Measurements from ENCODE around the gene ASB7.

The ASB7 gene

GRCh38 chr15:100689131-100689899 is 86.9 kb downstream of the ASB7 start:
- H3K27me3 ChIP-seq (ENCODE audit: control insufficient read depth, insufficient read depth, low read length): no peaks in the 10 kb centered on the region
- H3K4me3 ChIP-seq (ENCODE audit: low read length): no peak overlapping the region
- no peaks in the 10 kb centered on the region for H3K9me3 ChIP-seq (ENCODE audit: control insufficient read depth, low read depth, low read length)
- H3K36me3 ChIP-seq (ENCODE audit: control insufficient read depth, low read depth, low read length): no peaks in the 10 kb centered on the region
- no peak overlapping the region for H3K27ac ChIP-seq (ENCODE audit: low read length)
- no peak overlapping the region for H3K9ac ChIP-seq (ENCODE audit: low read length)
- H3K4me1 ChIP-seq (ENCODE audit: control insufficient read depth, low read depth, low read length): no peaks in the 10 kb centered on the region

DNA sequence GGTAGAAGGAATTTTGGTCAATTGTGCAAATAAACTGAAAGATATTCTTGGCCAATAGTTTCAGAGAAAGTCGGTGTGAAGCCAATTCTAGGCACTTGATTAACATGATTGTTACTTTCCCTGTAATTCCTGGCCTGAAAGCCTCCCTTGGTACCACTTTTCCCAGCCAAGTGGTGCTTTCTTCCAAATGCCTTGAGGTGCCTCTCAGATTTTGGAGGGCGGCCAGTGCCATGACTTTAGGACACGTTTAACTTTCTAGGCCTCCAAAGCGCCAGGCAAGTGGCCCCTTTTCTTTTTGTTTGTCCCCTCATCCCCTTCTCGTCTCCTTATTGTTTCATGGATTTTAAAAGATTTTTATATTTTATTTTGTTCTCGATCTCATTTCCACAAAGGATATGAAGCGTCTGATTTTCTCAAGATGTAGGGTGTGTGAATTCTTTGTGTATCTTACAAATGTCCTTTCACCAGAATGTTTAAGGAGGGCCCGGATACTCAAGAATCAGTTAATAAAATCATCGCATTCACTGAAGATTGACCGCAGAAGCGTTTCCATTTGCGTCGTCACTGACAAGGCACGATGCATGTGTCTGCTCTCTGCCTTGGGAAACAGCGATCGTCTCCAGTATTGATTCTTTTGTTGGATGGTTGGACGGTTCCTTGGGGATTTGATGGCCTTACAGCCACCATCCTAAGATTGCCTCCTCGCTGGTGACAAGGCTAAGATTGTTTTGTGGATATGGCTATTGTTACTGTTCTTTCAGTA is 87.8 kb downstream of the ASB7 start:
- Histone ChIP-seq H3K4me1 (ENCODE audit: control insufficient read depth, low read depth, low read length) (no peaks in the 10 kb centered on the region), H3K36me3 (ENCODE audit: control insufficient read depth, low read depth, low read length) (no peaks in the 10 kb centered on the region), H3K9me3 (ENCODE audit: control insufficient read depth, low read depth, low read length) (no peaks in the 10 kb centered on the region), H3K27ac (ENCODE audit: low read length) (no peak overlapping the region), H3K9ac (ENCODE audit: low read length) (no peak overlapping the region), H3K27me3 (ENCODE audit: control insufficient read depth, insufficient read depth, low read length) (no peaks in the 10 kb centered on the region), H3K4me3 (ENCODE audit: low read length) (no peak overlapping the region)

GRCh38 chr15:100690795-100691158 is 88.4 kb downstream of the ASB7 start:
- H3K27ac ChIP-seq (ENCODE audit: low read length): no peak overlapping the region
- no peaks in the 10 kb centered on the region for H3K9me3 ChIP-seq (ENCODE audit: control insufficient read depth, low read depth, low read length)
- H3K27me3 ChIP-seq (ENCODE audit: control insufficient read depth, insufficient read depth, low read length): no peaks in the 10 kb centered on the region
- H3K9ac ChIP-seq (ENCODE audit: low read length): no peak overlapping the region
- H3K36me3 ChIP-seq (ENCODE audit: control insufficient read depth, low read depth, low read length): no peaks in the 10 kb centered on the region
- no peaks in the 10 kb centered on the region for H3K4me1 ChIP-seq (ENCODE audit: control insufficient read depth, low read depth, low read length)
- no peak overlapping the region for H3K4me3 ChIP-seq (ENCODE audit: low read length)

GRCh38 chr15:100691321-100691720 is 88.9 kb downstream of the ASB7 start:
- no peaks in the 10 kb centered on the region for H3K36me3 ChIP-seq (ENCODE audit: control insufficient read depth, low read depth, low read length)
- H3K27me3 ChIP-seq (ENCODE audit: control insufficient read depth, insufficient read depth, low read length): no peaks in the 10 kb centered on the region
- no peaks in the 10 kb centered on the region for H3K4me1 ChIP-seq (ENCODE audit: control insufficient read depth, low read depth, low read length)
- H3K4me3 ChIP-seq (ENCODE audit: low read length): no peak overlapping the region
- H3K9me3 ChIP-seq (ENCODE audit: control insufficient read depth, low read depth, low read length): no peaks in the 10 kb centered on the region
- no peak overlapping the region for H3K27ac ChIP-seq (ENCODE audit: low read length)
- H3K9ac ChIP-seq (ENCODE audit: low read length): no peak overlapping the region

DNA sequence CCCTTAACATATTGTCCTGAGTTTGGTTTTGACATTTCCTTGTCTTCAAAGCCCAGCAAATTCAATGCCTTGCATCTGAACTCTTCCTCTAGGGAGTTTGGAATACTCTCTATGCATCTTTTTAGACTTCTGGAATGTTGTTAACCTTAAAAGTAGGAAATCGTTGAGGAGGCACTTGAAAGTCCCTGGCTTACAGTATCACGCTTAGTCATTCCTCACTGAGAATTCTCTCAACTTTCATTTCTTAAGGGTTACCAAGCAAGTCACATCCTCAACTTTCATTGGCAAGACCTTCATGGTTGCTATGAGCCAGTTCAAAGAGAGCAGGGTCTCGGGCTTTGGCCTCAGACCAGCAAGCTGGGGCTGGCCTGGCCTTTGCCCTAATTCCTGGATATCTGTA is 89.9 kb downstream of the ASB7 start:
- H3K4me3 ChIP-seq (ENCODE audit: low read length): no peak overlapping the region
- no peaks in the 10 kb centered on the region for H3K27me3 ChIP-seq (ENCODE audit: control insufficient read depth, insufficient read depth, low read length)
- no peaks in the 10 kb centered on the region for H3K36me3 ChIP-seq (ENCODE audit: control insufficient read depth, low read depth, low read length)
- no peak overlapping the region for H3K9ac ChIP-seq (ENCODE audit: low read length)
- H3K27ac ChIP-seq (ENCODE audit: low read length): no peak overlapping the region
- no peaks in the 10 kb centered on the region for H3K4me1 ChIP-seq (ENCODE audit: control insufficient read depth, low read depth, low read length)
- H3K9me3 ChIP-seq (ENCODE audit: control insufficient read depth, low read depth, low read length): no peaks in the 10 kb centered on the region

DNA sequence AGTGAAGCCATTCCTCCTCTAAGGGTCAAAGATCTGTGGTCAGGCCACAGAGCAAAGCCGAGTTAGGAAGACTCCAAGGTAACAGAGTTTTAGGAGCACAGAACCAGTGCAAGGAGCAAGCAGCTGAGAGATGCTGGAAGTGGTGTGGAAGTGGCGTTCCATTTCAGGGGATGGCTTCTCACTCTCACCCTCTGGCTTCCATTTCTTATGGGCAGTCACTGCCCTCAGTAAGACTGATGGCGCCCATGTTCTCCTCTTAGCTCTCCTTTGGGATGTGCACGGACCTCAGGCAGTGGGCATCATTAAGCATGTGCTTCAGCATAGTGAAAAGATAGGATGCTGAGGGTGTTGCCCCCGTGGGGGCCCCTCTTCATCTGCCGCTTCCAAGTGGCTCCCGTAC is 90.3 kb downstream of the ASB7 start:
- Histone ChIP-seq H3K9ac (ENCODE audit: low read length) (no peak overlapping the region), H3K4me3 (ENCODE audit: low read length) (no peak overlapping the region), H3K9me3 (ENCODE audit: control insufficient read depth, low read depth, low read length) (no peaks in the 10 kb centered on the region), H3K27me3 (ENCODE audit: control insufficient read depth, insufficient read depth, low read length) (no peaks in the 10 kb centered on the region), H3K4me1 (ENCODE audit: control insufficient read depth, low read depth, low read length) (no peaks in the 10 kb centered on the region), H3K27ac (ENCODE audit: low read length) (no peak overlapping the region), H3K36me3 (ENCODE audit: control insufficient read depth, low read depth, low read length) (no peaks in the 10 kb centered on the region)

DNA sequence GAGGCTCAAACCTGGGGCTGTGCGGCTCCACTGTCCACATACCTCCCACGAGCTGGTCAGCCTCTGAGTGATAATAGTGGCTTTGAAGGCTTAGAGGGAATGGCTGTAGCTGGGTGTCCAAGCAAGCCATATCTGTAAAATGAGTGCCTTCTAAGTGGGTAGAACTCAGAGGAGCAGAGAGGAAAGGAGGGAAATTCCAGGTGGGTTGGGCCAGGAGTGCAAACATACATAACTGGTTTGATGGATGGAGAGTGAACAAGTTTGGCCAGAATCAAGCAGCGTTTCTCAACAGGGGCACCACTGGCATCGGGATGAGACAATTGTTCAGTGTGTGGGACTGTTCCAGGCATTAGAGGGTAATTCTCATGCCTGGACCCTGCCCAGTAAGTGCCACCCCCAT is 91.1 kb downstream of the ASB7 start:
- Histone ChIP-seq H3K27ac (ENCODE audit: low read length) (no peak overlapping the region), H3K36me3 (ENCODE audit: control insufficient read depth, low read depth, low read length) (no peaks in the 10 kb centered on the region), H3K4me3 (ENCODE audit: low read length) (no peak overlapping the region), H3K9ac (ENCODE audit: low read length) (no peak overlapping the region), H3K27me3 (ENCODE audit: control insufficient read depth, insufficient read depth, low read length) (no peaks in the 10 kb centered on the region), H3K4me1 (ENCODE audit: control insufficient read depth, low read depth, low read length) (no peaks in the 10 kb centered on the region), H3K9me3 (ENCODE audit: control insufficient read depth, low read depth, low read length) (no peaks in the 10 kb centered on the region)

DNA sequence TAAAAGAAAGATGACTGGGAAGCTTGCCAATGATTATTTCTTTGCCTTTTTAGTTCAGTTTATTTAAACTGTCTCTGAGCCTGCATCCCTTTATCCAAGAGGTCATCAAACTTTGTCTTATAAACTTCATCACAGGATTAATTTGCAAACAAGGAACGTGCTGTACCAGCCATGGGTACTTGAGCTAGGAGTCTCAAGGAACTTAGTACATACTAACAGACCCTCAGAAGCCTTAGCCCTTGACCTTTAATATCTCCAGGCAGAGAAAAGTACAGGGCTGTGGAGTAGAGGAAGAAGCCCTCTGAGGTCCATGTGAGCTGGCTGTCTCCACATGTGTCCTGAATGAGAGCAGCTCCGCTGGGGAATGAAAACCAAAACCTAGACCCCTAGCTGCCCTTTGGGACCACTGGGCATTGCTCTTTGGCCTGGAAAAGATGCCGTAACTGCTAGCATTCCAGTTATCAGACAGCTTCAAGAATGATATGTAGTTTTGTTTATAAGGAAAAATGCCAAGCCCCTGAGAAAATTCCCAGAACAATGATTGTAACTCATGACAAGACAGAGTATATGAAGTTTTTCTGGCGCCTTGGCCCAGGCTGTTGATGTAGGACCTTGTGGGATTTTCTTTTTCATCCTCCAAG is 92.1 kb downstream of the ASB7 start:
- Histone ChIP-seq H3K36me3 (ENCODE audit: control insufficient read depth, low read depth, low read length) (no peaks in the 10 kb centered on the region), H3K27ac (ENCODE audit: low read length) (no peak overlapping the region), H3K27me3 (ENCODE audit: control insufficient read depth, insufficient read depth, low read length) (no peaks in the 10 kb centered on the region), H3K4me3 (ENCODE audit: low read length) (no peak overlapping the region), H3K9me3 (ENCODE audit: control insufficient read depth, low read depth, low read length) (no peaks in the 10 kb centered on the region), H3K9ac (ENCODE audit: low read length) (no peak overlapping the region), H3K4me1 (ENCODE audit: control insufficient read depth, low read depth, low read length) (no peaks in the 10 kb centered on the region)

DNA sequence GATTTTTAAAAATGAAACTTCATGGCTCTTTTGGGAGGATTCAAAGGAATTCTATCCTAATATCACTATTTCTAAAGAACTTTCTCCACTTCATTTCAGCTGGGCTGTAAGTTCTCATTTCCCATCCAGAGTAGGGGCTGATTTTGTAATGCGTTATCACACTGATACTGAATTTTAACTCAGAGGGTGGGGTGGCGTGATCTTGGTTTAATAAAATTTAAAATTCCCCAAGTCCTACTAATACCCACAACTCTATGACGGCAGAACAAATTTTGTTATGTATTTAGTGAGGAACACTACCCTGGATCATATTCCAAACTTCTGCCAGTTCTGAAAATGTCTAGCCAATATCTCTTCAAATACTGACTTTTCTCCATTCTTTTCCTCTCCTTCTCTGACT is 92.7 kb downstream of the ASB7 start:
- Histone ChIP-seq H3K4me1 (ENCODE audit: control insufficient read depth, low read depth, low read length) (no peaks in the 10 kb centered on the region), H3K9ac (ENCODE audit: low read length) (no peak overlapping the region), H3K4me3 (ENCODE audit: low read length) (no peak overlapping the region), H3K27ac (ENCODE audit: low read length) (no peak overlapping the region), H3K36me3 (ENCODE audit: control insufficient read depth, low read depth, low read length) (no peaks in the 10 kb centered on the region), H3K9me3 (ENCODE audit: control insufficient read depth, low read depth, low read length) (no peaks in the 10 kb centered on the region), H3K27me3 (ENCODE audit: control insufficient read depth, insufficient read depth, low read length) (no peaks in the 10 kb centered on the region)

DNA sequence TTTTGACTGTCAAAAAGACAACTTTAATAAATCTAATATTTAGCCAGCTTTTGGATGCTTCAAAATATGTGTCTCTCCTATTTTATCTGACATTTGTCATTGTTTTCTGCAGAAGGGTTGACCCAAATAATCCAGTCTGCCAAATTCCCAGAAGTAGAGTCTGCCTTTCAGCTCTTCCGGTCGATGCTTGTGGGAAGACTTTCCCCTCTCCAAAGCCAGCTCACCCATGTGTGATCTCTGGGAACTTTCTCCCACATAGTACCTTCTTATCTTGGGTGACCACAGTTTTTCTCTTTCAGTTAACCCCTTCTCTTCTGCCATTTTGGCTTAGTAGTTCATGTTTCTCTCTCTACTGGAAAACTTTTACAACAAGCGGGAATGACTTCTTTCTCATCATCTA is 94.1 kb downstream of the ASB7 start:
- Histone ChIP-seq H3K27ac (ENCODE audit: low read length) (no peak overlapping the region), H3K36me3 (ENCODE audit: control insufficient read depth, low read depth, low read length) (no peaks in the 10 kb centered on the region)

More for the DNA sequence above, 94.1 kb downstream of the ASB7 start:
- H3K4me1 ChIP-seq (ENCODE audit: control insufficient read depth, low read depth, low read length): no peaks in the 10 kb centered on the region
- no peak overlapping the region for H3K9ac ChIP-seq (ENCODE audit: low read length)
- no peaks in the 10 kb centered on the region for H3K27me3 ChIP-seq (ENCODE audit: control insufficient read depth, insufficient read depth, low read length)
- no peak overlapping the region for H3K4me3 ChIP-seq (ENCODE audit: low read length)
- no peaks in the 10 kb centered on the region for H3K9me3 ChIP-seq (ENCODE audit: control insufficient read depth, low read depth, low read length)

Measured in iPS-18a (cell line).